Measurements from ENCODE around the gene EBF3. TPM values are rescaled to one million over a fixed set of nuclear protein-coding genes. Genes with fewer than 3 reads are reported as not detected.

Gene EBF3
- total and polyA plus RNA-seq, 2 experiments from 2014 or later = 0.22 to 0.77 TPM

GRCh38 chr10:129898706-129899268, 65.3 kb downstream of the EBF3 start:
- 93% methylated on average over 37 of the region's 38 CpGs for WGBS (ENCODE audit: low lambda C conversion rate, missing lambda C conversion rate)

GRCh38 chr10:129897871-129898626, 66.0 kb downstream of the EBF3 start:
- TF ChIP-seq EZH2phosphoT487 (IDR thresholded peaks at IDR 0.05; ENCODE audit: low read depth, severe bottlenecking, unreplicated experiment) (no peak), EZH2 (IDR thresholded peaks at IDR 0.05; ENCODE audit: borderline replicate concordance) (no peak), CTCF (IDR thresholded peaks at IDR 0.05; ENCODE audit: poor library complexity) (no peak)
- no peaks in the 10 kb centered on the region for H3K79me2 ChIP-seq
- no peaks in the 10 kb centered on the region for H4K20me1 ChIP-seq (ENCODE audit: insufficient read depth, poor library complexity, severe bottlenecking)
- no peaks in the 10 kb centered on the region for H3K9me2 ChIP-seq (replicated peaks; ENCODE audit: insufficient read depth)
- H3K27ac ChIP-seq = no peak overlapping the region
- DNase-seq (ENCODE audit: low spot score) = no peak
- no peaks in the 10 kb centered on the region for H3K4me1 ChIP-seq (ENCODE audit: insufficient read depth)
- H3K4me2 ChIP-seq = no peak overlapping the region
- no peaks in the 10 kb centered on the region for H3K9me3 ChIP-seq (ENCODE audit: low read depth)
- no peak overlapping the region for H3K4me3 ChIP-seq
- no peak overlapping the region for H2AFZ ChIP-seq
- 63% methylated on average over 15 of the region's 15 CpGs for WGBS (ENCODE audit: low lambda C conversion rate, missing lambda C conversion rate)
- peaks cover 38% of the 10 kb centered on the region for H3K27me3 ChIP-seq
- H3K36me3 ChIP-seq (replicated peaks; ENCODE audit: insufficient read depth, low read depth) = no peaks in the 10 kb centered on the region

More at GRCh38 chr10:129898706-129899268, 65.3 kb downstream of the EBF3 start:
- no peak overlapping the region for H3K27ac ChIP-seq
- H3K4me3 ChIP-seq = no peak overlapping the region
- H2AFZ ChIP-seq = no peak overlapping the region
- H4K20me1 ChIP-seq (ENCODE audit: insufficient read depth, poor library complexity, severe bottlenecking) = no peaks in the 10 kb centered on the region
- no peaks in the 10 kb centered on the region for H3K9me3 ChIP-seq (ENCODE audit: low read depth)
- H3K79me2 ChIP-seq = no peaks in the 10 kb centered on the region
- H3K4me2 ChIP-seq = no peak overlapping the region
- peaks cover 38% of the 10 kb centered on the region for H3K27me3 ChIP-seq
- TF ChIP-seq CTCF (IDR thresholded peaks at IDR 0.05; ENCODE audit: poor library complexity) (no peak), EZH2phosphoT487 (IDR thresholded peaks at IDR 0.05; ENCODE audit: low read depth, severe bottlenecking, unreplicated experiment) (no peak), EZH2 (IDR thresholded peaks at IDR 0.05; ENCODE audit: borderline replicate concordance) (no peak)
- H3K36me3 ChIP-seq (replicated peaks; ENCODE audit: insufficient read depth, low read depth) = no peaks in the 10 kb centered on the region
- H3K9me2 ChIP-seq (replicated peaks; ENCODE audit: insufficient read depth) = no peaks in the 10 kb centered on the region
- no peak for DNase-seq (ENCODE audit: low spot score)
- H3K4me1 ChIP-seq (ENCODE audit: insufficient read depth) = no peaks in the 10 kb centered on the region

GRCh38 chr10:129896860-129897200, 67.2 kb downstream of the EBF3 start:
- no peak for DNase-seq (ENCODE audit: low spot score)
- Histone ChIP-seq H3K36me3 (replicated peaks; ENCODE audit: insufficient read depth, low read depth) (no peaks in the 10 kb centered on the region), H2AFZ (no peak overlapping the region), H3K27ac (no peak overlapping the region), H3K9me3 (ENCODE audit: low read depth) (no peaks in the 10 kb centered on the region), H3K9me2 (replicated peaks; ENCODE audit: insufficient read depth) (no peaks in the 10 kb centered on the region), H3K4me2 (no peak overlapping the region), H3K4me1 (ENCODE audit: insufficient read depth) (no peaks in the 10 kb centered on the region), H3K4me3 (no peak overlapping the region), H3K79me2 (no peaks in the 10 kb centered on the region), H4K20me1 (ENCODE audit: insufficient read depth, poor library complexity, severe bottlenecking) (no peaks in the 10 kb centered on the region), H3K27me3 (peaks cover 37% of the 10 kb centered on the region)
- no peak for TF ChIP-seq EZH2phosphoT487 (IDR thresholded peaks at IDR 0.05; ENCODE audit: low read depth, severe bottlenecking, unreplicated experiment)
- TF ChIP-seq EZH2 (IDR thresholded peaks at IDR 0.05; ENCODE audit: borderline replicate concordance) = no peak
- no peak for TF ChIP-seq CTCF (IDR thresholded peaks at IDR 0.05; ENCODE audit: poor library complexity)
- 92% methylated on average over 11 of the region's 11 CpGs for WGBS (ENCODE audit: low lambda C conversion rate, missing lambda C conversion rate)
